NOMO-1 (cell line): ENCODE results near the gene KISS1.

Experiments used
- DNase-seq, 2 experiments: peaks; one replicate each; lab custom pipeline; 2025; ENCODE audit not compliant: unreplicated experiment in 2 of 2; lab: John Stamatoyannopoulos, UW

KISS1 gene

DNA sequence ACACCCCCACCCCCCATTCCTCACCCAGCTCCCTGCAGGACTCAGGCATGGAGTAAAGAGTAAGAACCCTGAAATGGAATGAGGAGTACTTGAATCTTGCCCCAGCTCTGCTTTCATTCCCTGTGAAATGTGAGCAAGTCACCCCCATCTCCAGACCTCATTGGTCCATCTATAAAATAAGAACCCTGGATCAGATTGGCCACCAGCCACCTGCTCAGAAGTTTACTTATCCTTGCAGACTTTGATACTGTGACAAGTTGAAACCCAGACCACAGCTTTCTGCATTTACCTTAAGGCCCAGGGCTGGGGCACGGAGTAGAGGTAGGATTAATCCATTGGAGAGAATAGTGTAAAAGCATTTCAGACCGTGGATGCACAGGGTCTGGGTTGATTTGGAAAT, 2.2 kb downstream of the KISS1 start:
- DNase-seq = no peak

- DNase-seq = no peak
These were observed 3.5 kb downstream of the KISS1 start for GRCh38 chr1:204192589-204193352.

DNA sequence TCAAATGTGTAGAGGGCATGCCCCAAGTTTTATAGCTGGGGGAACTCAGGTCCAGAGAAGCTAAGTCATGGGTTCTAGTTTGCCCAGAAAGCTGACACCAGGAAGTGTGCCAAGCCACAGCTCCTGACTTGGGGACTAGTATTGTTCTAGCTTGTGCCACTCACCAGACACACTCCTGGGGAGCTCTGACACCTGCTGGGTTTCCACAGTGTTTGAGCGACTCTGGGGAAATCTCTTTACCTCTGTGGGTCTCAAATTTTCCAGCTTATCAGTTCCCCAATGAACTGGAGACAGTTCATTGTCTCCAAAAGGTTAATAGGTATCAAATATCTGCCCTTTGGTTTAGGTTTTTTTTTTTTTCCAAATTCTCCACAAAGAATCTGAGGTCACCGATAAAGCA, 4.2 kb downstream of the KISS1 start:
- DNase-seq = no peak

DNA sequence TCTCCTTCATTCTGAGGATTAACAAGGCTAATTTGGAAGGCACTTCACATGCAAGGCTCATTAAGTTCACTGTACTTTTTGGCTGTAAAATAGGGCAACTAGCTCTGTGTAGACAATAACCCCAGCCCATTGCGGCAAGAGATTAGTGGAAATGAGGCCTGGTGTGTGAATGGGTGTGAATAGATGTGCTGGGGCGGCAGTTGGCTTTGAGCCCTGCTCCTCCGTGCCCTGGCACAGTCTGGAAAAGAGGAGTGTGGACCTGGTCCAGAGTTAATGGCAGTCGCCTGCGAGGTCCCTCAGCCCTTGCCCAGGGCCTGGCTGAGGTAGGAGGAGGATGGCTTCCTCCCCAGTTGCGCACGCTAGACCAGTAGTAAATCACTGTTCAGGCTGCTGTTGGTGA, 4.8 kb downstream of the KISS1 start:
- DNase-seq = no peak

GRCh38 chr1:204190212-204191211, 5.8 kb downstream of the KISS1 start:
- peak; percentile 88 to 90 for DNase-seq

GRCh38 chr1:204188959-204189639, 7.2 kb downstream of the KISS1 start:
- no peak for DNase-seq

- no peak for DNase-seq
These were observed 9.7 kb downstream of the KISS1 start for GRCh38 chr1:204186597-204186996.

DNA sequence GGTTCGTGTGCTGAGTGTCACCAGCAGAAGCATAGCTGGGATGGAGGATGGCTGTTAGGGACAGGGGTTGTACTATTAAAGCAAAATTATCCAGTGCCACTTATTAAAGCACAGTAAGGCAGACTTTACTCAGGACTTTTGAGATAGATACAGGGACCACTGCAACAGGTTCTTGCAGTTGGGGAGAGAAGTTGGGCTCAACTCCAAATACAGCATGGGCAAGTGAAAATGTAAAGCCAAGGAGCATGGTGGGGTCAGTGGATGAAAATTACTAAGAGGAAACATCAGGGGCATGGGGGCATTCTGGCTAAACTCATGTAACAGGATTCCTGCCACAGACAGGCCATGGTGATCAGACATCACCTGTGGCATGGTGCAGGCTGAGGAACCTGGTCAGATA, 15.2 kb downstream of the KISS1 start:
- no peak for DNase-seq

DNA sequence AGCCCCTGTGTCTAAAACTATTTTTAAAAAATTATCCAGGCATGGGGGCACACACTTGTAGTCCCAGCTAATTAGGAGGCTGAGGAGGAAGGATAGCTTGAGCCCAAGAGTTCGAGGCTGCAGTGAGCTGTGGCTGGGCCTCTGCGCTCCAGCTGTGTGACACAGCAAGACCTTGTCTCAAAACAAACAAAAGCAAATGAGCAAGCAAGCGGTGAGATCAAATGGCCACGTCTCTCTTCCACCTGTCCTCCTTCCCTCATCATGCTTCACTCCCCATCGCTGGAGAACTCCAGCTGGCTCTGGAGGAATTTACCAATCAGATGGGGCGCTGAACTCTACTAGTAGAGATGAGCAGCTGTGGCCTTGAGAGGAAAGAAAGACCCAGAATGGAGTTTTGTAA, 16.2 kb downstream of the KISS1 start:
- no peak for DNase-seq

GRCh38 chr1:204178487-204179281, 17.6 kb downstream of the KISS1 start:
- no peak for DNase-seq

GRCh38 chr1:204177133-204177532, 19.2 kb downstream of the KISS1 start:
- peak; percentile 6 to 21 for DNase-seq

- no peak for DNase-seq
These were observed 20.2 kb downstream of the KISS1 start for GRCh38 chr1:204176049-204176448.

- no peak for DNase-seq
These were observed 21.3 kb downstream of the KISS1 start for GRCh38 chr1:204174958-204175357.

DNA sequence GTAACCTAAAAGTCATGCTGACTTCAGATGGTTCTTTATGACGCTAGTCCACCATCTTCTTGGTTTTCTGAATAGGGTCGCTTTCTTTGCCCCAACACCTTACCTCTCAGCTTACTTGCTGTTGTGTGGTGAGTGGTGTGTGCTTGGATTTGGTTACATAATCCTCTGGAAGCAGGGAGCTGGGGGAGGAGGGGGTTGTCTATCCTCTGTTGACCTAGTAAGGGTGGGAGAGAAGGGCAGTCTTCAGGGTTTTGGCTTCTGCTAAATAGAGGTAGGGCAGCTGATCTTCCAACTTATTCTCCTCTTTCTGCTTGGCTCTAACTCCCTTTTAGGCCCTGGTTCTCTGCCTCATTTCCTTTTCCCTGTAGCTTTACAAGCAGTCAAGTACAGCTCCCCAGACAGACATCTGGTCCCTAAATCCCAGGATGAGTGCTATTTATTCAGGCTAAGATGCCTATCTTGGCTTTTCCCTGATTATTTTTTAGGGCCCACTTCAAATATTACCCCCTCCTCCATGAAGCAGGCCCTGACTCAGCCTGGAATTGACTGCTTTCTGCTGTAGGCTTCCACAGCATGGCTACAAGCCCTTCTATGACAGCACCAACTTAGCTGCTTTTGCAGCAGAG, 23.8 kb downstream of the KISS1 start:
- no peak for DNase-seq

GRCh38 chr1:204171751-204172178, 24.5 kb downstream of the KISS1 start:
- peak; percentile 17 to 38 for DNase-seq

- no peak for DNase-seq
These were observed 25.7 kb downstream of the KISS1 start for GRCh38 chr1:204170494-204171155.

DNA sequence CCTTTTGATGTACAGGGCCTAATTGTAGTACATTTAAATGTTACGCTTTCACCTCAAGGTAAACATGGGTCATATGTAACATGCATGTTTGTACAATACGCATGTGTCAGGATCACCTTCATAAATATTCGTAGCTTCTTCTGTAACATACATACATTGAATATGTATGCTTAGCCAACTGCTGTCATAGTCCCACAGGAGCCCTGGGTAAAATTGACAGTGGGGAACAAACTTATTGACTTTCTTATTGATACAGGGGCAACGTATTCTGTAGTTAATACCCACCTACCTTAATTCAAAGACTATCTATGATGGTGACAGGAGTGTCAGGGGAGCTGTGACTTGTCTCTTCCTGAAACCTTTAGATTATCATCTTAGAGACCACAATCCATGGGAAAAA, 26.4 kb downstream of the KISS1 start:
- no peak for DNase-seq

- no peak for DNase-seq
These were observed 28.6 kb downstream of the KISS1 start for GRCh38 chr1:204167730-204168129.

- no peak for DNase-seq
These were observed 30.1 kb downstream of the KISS1 start, which contains the start of gene REN for GRCh38 chr1:204166219-204166618. Gene REN (minus strand): TSS chr1:204166337. CDS start chr1:204166293, 44 bp downstream.
